Measurements from ENCODE around the gene ANGPTL8. TPM values are rescaled to one million over a fixed set of nuclear protein-coding genes. Genes with fewer than 3 reads are reported as not detected.

The ANGPTL8 gene
- total and polyA plus RNA-seq, 10 of the 15 experiments (the other 5 are each of a cell fraction or from before 2014, with no cell fraction given), result not detected

GRCh38 chr19:11288349-11288748 lies 48.9 kb downstream of the ANGPTL8 start:
- no peaks in the 10 kb centered on the region for H3K27me3 ChIP-seq (replicated peaks in 1 of 2; ENCODE audit: control insufficient read depth in 2 of 2, insufficient read depth in 2 of 2, low read length in 1 of 2)
- DNase-seq (ENCODE audit: low read depth, low spot score), result no peak
- WGBS (ENCODE audit: insufficient coverage, insufficient replicate concordance, low lambda C conversion rate, missing lambda C conversion rate), result 42% methylated on average over 7 of the region's 7 CpGs
- CTCF ChIA-PET, result interaction anchor here (1.0 kb wide), 1 partner anchor 194 kb away, joined by 4 read pairs; no protein-coding TSS in a partner anchor
- no peak overlapping the region for H3K27ac ChIP-seq (ENCODE audit: control insufficient read depth, insufficient read depth)
- in situ Hi-C loops (cut with MboI) (no loop called here), intact Hi-C loops (cut with micrococcal nuclease; ENCODE audit: unreplicated experiment) (no loop called here)
- RAD21 ChIA-PET (ENCODE audit: unreplicated experiment), result no interaction called here
- no peaks in the 10 kb centered on the region for H3K79me2 ChIP-seq (ENCODE audit: control insufficient read depth, insufficient read depth, low read length)
- no peak overlapping the region for H3K9ac ChIP-seq (ENCODE audit: control insufficient read depth, insufficient read depth, low read length)
- no peak overlapping the region for H3K4me2 ChIP-seq (ENCODE audit: control insufficient read depth, insufficient read depth)
- no peaks in the 10 kb centered on the region for H4K20me1 ChIP-seq (ENCODE audit: control insufficient read depth, insufficient read depth)
- H3K9me3 ChIP-seq (replicated peaks; ENCODE audit: control insufficient read depth, insufficient read depth, low read length), result no peaks in the 10 kb centered on the region
- no TSS peak for BruUV-seq (replicated peaks)
- no peak overlapping the region for H2AFZ ChIP-seq (ENCODE audit: control insufficient read depth, low read depth, low read length)
- no peak overlapping the region for H3K4me3 ChIP-seq
- no peaks in the 10 kb centered on the region for H3K36me3 ChIP-seq (ENCODE audit: control insufficient read depth in 2 of 2, insufficient read depth in 2 of 2, low read length in 1 of 2)
- FAIRE-seq, result peak; percentile 61
- POLR2A ChIA-PET, result no interaction called here
- TF ChIP-seq SMC3 (IDR thresholded peaks at IDR 0.05; ENCODE audit: borderline replicate concordance, low read length), result peak; percentile 26; the same call in 1 of the 2 replicates
- no peak for TF ChIP-seq SP1 (IDR thresholded peaks at IDR 0.05; ENCODE audit: low read depth, low read length)
- no peak for TF ChIP-seq KDM1A (IDR thresholded peaks at IDR 0.05; ENCODE audit: borderline replicate concordance)
- TF ChIP-seq NFIC (IDR thresholded peaks at IDR 0.05; ENCODE audit: low read depth, low read length), result no peak
- TF ChIP-seq CHD1 (IDR thresholded peaks at IDR 0.05; ENCODE audit: low read depth, low read length), result no peak
- peak; percentile 34 to 51 (median 38); a peak in 4 of 6 replicates for TF ChIP-seq CTCF (IDR thresholded peaks at IDR 0.05 in 2 of 3, conservative IDR thresholded peaks at IDR 0.05 in 1 of 3; ENCODE audit: control insufficient read depth in 2 of 3, extremely low read depth in 1 of 3, insufficient read depth in 1 of 3, low read depth in 3 of 3, low read length in 3 of 3)
- no peak for TF ChIP-seq NRF1 (conservative IDR thresholded peaks at IDR 0.05; ENCODE audit: low read depth, low read length)
- TF ChIP-seq EGR1 (IDR thresholded peaks at IDR 0.05; ENCODE audit: borderline replicate concordance in 1 of 2, low read depth in 2 of 2, low read length in 2 of 2), result no peak
- TF ChIP-seq RAD21 (IDR thresholded peaks at IDR 0.05; ENCODE audit: insufficient read depth, low read depth, low read length), result peak; percentile 31
- no peak for TF ChIP-seq USF1 (IDR thresholded peaks at IDR 0.05; ENCODE audit: borderline replicate concordance, extremely low read length, insufficient read depth, low read depth, low read length)
- no peak for TF ChIP-seq E2F4 (IDR thresholded peaks at IDR 0.05; ENCODE audit: low read depth, low read length)
- ATAC-seq, result peak; percentile 52; the same call in 1 of the 3 replicates
- SMC1A ChIA-PET (ENCODE audit: uncharacterized antibody, unreplicated experiment), result no interaction called here
- peaks cover 4% of the 10 kb centered on the region for H3K4me1 ChIP-seq (ENCODE audit: control insufficient read depth, insufficient read depth, low read length)

All from GM12878 (cell line).